Stimulated activated CD4-positive, alpha-beta T cell treated with anti-CD3 and anti-CD28 coated beads, Interleukin-4, amount 100 ng/mL, for 1 hour (primary cell): Measurements from ENCODE around the gene MRTFA.
"Not testable (repeated sequence)": the region's sequence is repeated elsewhere in the genome, so short reads cannot be mapped to it uniquely, and the experiment has no call there.

Experiments
- DNase-seq: peaks from one replicate; pipeline ENCODE4 v3.0.0-alpha.2; 2020

The MRTFA gene

GRCh38 chr22:40594346-40594745 lies 42.2 kb downstream of the MRTFA start:
- no peak for DNase-seq

- no peak for DNase-seq
Observed at GRCh38 chr22:40593460-40594273, 42.9 kb downstream of the MRTFA start.

- no peak for DNase-seq
Observed at GRCh38 chr22:40592352-40593113, 44.0 kb downstream of the MRTFA start.

- no peak for DNase-seq
Observed at GRCh38 chr22:40588726-40589125, 47.8 kb downstream of the MRTFA start.

- DNase-seq, result no peak
Observed at GRCh38 chr22:40586781-40587180, 49.7 kb downstream of the MRTFA start.

GRCh38 chr22:40585310-40585751 lies 51.2 kb downstream of the MRTFA start:
- DNase-seq, result no peak

GRCh38 chr22:40584766-40585165 lies 51.8 kb downstream of the MRTFA start:
- DNase-seq, result not testable (repeated sequence)

- DNase-seq, result no peak
Observed at GRCh38 chr22:40583053-40583741, 53.3 kb downstream of the MRTFA start.

GRCh38 chr22:40582063-40582462 lies 54.5 kb downstream of the MRTFA start:
- no peak for DNase-seq

GRCh38 chr22:40580631-40581030 lies 55.9 kb downstream of the MRTFA start:
- DNase-seq, result no peak

- peak; percentile 11 for DNase-seq
Observed at GRCh38 chr22:40578171-40578570, 58.3 kb downstream of the MRTFA start.

GRCh38 chr22:40572976-40573375 lies 63.5 kb downstream of the MRTFA start:
- DNase-seq, result no peak

GRCh38 chr22:40571887-40572286 lies 64.6 kb downstream of the MRTFA start:
- no peak for DNase-seq

GRCh38 chr22:40567626-40568328 lies 68.7 kb downstream of the MRTFA start:
- no peak for DNase-seq

- DNase-seq, result no peak
Observed at GRCh38 chr22:40567106-40567505, 69.4 kb downstream of the MRTFA start.

GRCh38 chr22:40560994-40561515 lies 75.5 kb downstream of the MRTFA start:
- no peak for DNase-seq

- no peak for DNase-seq
Observed at GRCh38 chr22:40560551-40560950, 76.0 kb downstream of the MRTFA start.

- no peak for DNase-seq
Observed at GRCh38 chr22:40557972-40558371, 78.5 kb downstream of the MRTFA start.

GRCh38 chr22:40556641-40557040 lies 79.9 kb downstream of the MRTFA start:
- DNase-seq, result no peak

- not testable (repeated sequence) for DNase-seq
Observed at GRCh38 chr22:40554023-40554422, 82.5 kb downstream of the MRTFA start.

- no peak for DNase-seq
Observed at GRCh38 chr22:40553014-40553554, 83.4 kb downstream of the MRTFA start.

GRCh38 chr22:40552070-40552469 lies 84.4 kb downstream of the MRTFA start:
- no peak for DNase-seq
